Limb (tissue), 2 donors: ENCODE data around the gene SLFNL1.

Experiments used
- DNase-seq, 2 donors: peaks; one replicate each; pipeline ENCODE4 v3.0.0-alpha.2; 2016; ENCODE audit errors: extremely low spot score in 2 of 2

SLFNL1 gene

DNA sequence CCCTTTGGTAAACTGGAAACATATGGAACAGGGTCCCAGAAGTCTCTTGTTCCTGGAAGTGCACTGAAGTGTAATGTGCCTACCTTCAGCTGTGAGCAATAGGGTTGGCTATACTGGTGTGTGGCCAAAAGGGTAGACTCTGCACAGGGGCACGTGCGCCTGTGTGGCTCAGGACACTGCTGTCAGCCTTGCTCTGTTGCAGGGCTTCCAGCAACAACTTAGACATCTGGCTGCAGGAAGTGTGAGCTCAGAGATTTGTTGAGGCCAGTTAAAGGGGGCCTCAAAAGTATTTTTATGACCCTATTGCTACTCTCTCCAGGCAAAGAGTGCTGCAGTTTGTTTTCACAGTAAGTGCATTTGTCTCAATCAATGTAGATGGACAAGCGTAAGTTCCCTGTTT is 34.6 kb downstream of the SLFNL1 start:
- DNase-seq: peak in 1 of 2 donors; percentile 60

GRCh38 chr1:40986328-40986783 is 35.2 kb downstream of the SLFNL1 start:
- DNase-seq: no peak

DNA sequence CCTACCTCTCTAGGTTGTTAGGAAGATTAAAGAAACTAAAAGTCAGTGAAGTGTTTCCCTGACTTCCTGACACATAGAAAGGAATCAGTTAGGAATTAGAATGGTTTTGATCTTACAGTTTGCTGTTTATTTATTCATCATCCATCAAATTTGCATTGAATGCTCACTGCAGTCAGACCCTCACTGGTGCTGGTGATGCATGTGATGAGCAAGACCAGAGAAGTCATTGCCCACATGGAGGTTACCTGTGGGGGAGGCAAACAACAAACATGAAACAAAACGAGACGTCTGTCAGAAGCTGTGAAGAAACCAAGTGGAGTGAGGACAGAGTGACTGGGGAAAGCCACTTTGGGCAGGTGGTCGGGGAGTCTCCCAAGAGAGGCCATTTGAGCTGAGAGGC is 35.6 kb downstream of the SLFNL1 start:
- no peak for DNase-seq

DNA sequence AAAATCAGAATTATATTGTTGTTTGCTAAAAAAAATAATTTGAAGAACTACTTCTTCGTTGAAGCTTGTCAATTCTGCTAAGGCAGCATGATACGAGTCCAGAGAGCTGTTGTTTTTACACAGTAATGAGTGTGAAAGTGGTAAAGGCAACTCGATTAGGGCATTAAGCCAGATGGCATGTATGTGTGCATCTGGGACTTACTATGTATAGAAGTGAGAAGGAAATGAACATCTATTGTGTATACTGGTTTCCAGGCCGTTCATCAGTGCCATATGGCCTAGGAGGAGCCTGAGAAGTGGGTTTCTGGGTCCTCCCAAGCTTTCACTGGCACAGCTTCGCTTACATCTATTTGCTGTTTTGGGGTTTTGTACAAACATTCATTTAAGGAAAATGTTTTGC is 36.4 kb downstream of the SLFNL1 start:
- DNase-seq: peak in 1 of 2 donors; percentile 24

- DNase-seq: no peak
These were observed 37.0 kb downstream of the SLFNL1 start for GRCh38 chr1:40984531-40984930.

DNA sequence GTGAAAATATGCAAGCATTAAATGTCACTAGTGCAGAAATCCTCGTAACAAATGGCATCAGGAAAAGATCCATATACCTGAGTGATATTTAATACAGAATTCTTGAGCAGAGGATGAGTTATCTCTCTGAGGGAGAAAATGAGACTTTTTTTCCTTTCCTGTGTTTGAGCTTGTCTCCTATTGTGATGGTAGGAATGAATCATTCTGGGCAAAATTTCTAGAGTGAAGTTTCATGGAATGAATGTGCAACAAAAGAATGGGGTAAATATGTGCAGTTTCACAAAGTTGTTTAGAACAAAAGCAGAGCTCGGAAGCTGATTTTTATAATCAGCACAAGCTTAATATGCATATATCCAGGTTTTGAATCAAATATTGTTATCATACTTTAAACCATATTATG is 37.5 kb downstream of the SLFNL1 start:
- no peak for DNase-seq

DNA sequence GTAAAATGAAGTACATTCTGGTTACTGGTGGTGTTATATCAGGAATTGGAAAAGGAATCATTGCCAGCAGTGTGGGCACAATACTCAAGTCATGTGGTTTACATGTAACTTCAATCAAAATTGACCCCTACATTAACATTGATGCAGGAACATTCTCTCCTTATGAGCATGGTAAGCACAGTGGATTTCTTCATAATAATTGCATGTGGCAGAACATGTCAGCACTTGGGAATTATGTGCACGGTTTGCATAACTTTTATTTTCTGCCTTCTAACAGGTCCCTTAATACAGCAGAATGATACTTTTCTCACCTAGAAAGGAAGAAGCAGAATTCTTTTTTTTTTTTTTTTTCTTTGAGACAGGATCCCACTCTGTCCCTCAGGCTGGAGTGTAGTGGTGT is 38.2 kb downstream of the SLFNL1 start:
- no peak for DNase-seq

DNA sequence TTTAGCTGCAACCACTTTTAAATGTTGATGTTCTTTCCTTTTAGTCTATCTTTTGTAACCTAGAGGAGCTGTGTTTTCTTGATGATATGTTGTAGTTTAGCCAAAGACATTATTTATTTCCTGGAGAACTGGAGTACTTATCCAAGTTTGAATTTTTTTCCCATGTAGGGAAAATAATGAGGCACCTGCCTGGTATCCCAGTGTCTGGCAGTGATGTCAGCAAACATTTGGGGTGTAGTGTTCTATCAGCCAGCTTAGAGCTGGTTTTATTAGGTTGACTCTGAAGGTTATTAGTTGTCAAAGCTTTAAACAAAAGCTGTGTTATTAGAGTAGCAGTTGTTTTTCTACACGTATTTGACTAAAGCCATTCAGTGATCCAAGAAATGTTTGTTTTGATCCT is 38.8 kb downstream of the SLFNL1 start:
- no peak for DNase-seq

- DNase-seq: no peak
These were observed 39.7 kb downstream of the SLFNL1 start for GRCh38 chr1:40981691-40982448.

GRCh38 chr1:40980453-40981121 is 40.9 kb downstream of the SLFNL1 start:
- no peak for DNase-seq

DNA sequence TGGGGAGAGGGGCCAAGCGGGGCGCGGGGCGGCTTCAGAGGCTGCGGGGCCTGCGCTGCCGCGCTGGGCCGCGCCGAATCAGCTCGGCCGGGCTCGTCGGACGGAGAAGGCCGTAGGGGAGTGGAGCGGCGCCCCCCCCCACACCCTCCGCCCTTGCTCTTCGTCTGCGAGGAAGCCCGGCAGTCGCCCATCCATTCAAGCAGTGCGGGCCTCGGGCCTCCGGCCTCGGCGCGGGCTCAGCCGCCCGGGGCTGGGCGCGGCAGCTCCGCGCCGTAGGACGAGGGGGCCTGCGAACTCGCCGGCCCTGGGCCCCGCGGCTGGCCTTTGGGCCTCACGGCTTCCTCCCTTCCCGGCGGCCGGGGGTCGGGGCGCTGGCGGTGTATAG is 41.5 kb downstream of the SLFNL1 start:
- DNase-seq: no peak

- peak; percentile 94 to 98 for DNase-seq
These were observed 42.1 kb downstream of the SLFNL1 start, which contains the start of gene CTPS1 for GRCh38 chr1:40979241-40980067. Gene CTPS1, plus strand, starts transcription at chr1:40979696. Its CDS starts 3,595 bp downstream, at chr1:40983291.

- DNase-seq: no peak
These were observed 42.7 kb downstream of the SLFNL1 start for GRCh38 chr1:40978886-40979240.

GRCh38 chr1:40977716-40978115 is 43.8 kb downstream of the SLFNL1 start:
- DNase-seq: no peak

DNA sequence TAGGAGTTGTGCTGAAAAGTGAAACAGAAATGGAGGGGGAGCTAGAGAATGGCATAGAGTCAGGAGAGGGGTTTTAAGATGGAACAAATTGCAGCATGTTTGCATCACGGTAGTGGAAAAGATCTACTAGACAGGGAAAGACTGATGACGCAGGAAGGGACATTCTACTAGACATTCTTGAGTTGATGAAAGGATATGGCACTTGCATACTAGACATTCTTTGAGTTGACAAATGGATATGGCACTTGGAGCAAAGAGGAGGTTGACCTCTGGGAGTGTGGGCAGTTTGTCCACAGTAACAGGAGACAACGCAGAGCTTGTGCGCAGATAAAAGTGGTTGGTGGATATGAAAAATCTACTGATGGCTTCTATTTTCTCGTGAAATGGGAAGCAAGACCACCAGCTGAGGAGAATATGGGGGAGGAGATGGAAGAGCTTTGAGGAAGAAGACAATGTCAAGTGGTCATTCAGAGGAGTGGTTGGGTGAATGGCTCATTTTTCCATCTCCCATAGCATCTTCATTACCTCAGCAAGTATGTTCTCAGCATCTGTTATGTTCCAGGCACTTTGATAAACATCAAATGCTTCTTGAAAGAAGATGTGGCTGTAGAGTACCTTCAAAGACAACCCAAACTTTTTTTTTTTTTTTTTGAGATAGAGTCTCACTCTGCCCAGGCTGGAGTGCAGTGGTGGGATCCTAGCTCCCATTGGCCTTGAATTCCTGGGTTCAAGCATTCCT is 44.4 kb downstream of the SLFNL1 start:
- DNase-seq: no peak

- no peak for DNase-seq
These were observed 46.6 kb downstream of the SLFNL1 start for GRCh38 chr1:40974945-40975344.

- no peak for DNase-seq
These were observed 47.6 kb downstream of the SLFNL1 start for GRCh38 chr1:40973912-40974311.

DNA sequence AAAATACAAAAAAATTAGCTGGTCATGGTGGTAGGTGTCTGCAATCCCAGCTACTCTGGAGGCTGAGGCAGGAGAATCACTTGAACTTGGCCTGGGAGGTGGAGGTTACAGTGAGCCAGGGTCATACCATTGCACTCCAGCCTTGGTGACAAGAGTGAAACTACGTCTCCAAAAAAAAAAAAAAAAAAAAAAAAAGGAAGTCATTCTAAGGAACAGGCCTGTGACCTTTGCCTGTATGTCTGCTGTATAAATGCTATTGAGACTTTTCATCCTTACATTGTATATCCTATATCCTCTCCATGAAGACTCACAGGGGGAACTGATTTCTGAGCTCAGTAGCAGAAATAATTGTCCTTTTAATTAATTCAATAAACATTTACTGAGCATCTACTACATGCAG is 49.6 kb downstream of the SLFNL1 start:
- DNase-seq: no peak

GRCh38 chr1:40969445-40969844 is 52.1 kb downstream of the SLFNL1 start:
- no peak for DNase-seq

DNA sequence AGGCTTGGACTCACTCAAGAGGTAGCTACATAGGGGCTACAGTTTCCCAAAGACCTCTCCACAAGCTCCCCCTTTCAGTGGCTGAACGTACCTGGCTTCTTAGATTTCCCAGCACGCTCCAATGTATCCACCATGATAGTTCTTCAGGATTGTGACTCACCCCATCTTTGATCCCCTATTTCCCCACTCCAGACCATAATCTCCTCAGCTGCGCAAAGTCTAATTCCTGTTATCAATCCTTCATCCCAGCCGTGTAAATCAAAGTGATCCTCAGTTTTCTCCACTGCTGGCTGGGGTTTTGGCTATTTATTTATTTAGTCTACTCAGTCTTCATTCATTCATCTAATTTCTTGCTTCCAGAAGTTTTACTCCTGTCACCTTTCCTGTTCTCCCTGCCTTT is 55.1 kb downstream of the SLFNL1 start:
- no peak for DNase-seq
